Ishikawa (cell line): Measurements from ENCODE around the gene MYO1E.

Experiments used
- CEBPB ChIP-seq: IDR thresholded peaks from 2 replicates; pipeline ENCODE4 v1.6.1; 2012
- EGR1 ChIP-seq: IDR thresholded peaks from 2 replicates; pipeline ENCODE4 v1.6.1; 2012
- EP300 ChIP-seq: IDR thresholded peaks from 2 replicates; pipeline ENCODE4 v1.6.1; 2012; ENCODE audit warnings: borderline replicate concordance
- FOXM1 ChIP-seq: IDR thresholded peaks from 2 replicates; pipeline ENCODE4 v1.6.1; 2012; ENCODE audit warnings: low read depth, borderline replicate concordance
- MAX ChIP-seq: IDR thresholded peaks from 2 replicates; pipeline ENCODE4 v1.6.1; 2012
- NFIC ChIP-seq: IDR thresholded peaks from 2 replicates; pipeline ENCODE4 v1.6.1; 2012
- RAD21 ChIP-seq: IDR thresholded peaks from 2 replicates; pipeline ENCODE4 v1.6.1; 2012; ENCODE audit warnings: low read depth
- REST ChIP-seq: IDR thresholded peaks from 2 replicates; pipeline ENCODE4 v1.6.1; 2012; ENCODE audit warnings: low read depth, mild to moderate bottlenecking
- TAF1 ChIP-seq: IDR thresholded peaks from 2 replicates; pipeline ENCODE4 v1.6.1; 2012; ENCODE audit warnings: low read depth, mild to moderate bottlenecking
- TCF12 ChIP-seq: IDR thresholded peaks from 2 replicates; pipeline ENCODE4 v1.6.1; 2012; ENCODE audit warnings: low read depth
- TEAD4 ChIP-seq: IDR thresholded peaks from 2 replicates; pipeline ENCODE4 v1.6.1; 2012
- USF1 ChIP-seq: IDR thresholded peaks from 2 replicates; pipeline ENCODE4 v1.6.1; 2012
- YY1 ChIP-seq: IDR thresholded peaks from 2 replicates; pipeline ENCODE4 v1.6.1; 2012; ENCODE audit warnings: low read depth
- ZBTB7A ChIP-seq: IDR thresholded peaks from 2 replicates; pipeline ENCODE4 v1.6.1; 2012; ENCODE audit warnings: low read depth

- TF ChIP-seq RAD21 (no peak), REST (no peak), TAF1 (no peak), MAX (no peak), EGR1 (no peak), NFIC (no peak), FOXM1 (no peak), EP300 (no peak), TCF12 (no peak), TEAD4 (no peak), CEBPB (no peak), YY1 (no peak), ZBTB7A (no peak), USF1 (no peak)
These were observed 6.2 kb upstream of the MYO1E start for GRCh38 chr15:59378855-59379254.
